Brain microvascular endothelial cell (primary cell): ENCODE results near the gene TOX3.

Experiments used
- DNase-seq: peaks from one replicate; pipeline ENCODE4 v3.0.0-alpha.2; 2020
- H3K27ac ChIP-seq: fragments of 250-450 bp; sonication (Bioruptor Pico); 2 replicates; pipeline ENCODE4 v1.5.1; 2020; ENCODE audit warnings: mild to moderate bottlenecking, moderate library complexity
- H3K27me3 ChIP-seq: fragments of 250-450 bp; sonication (Bioruptor Pico); replicated peaks from 2 replicates; pipeline ENCODE4 v1.5.1; 2020; ENCODE audit warnings: mild to moderate bottlenecking
- H3K36me3 ChIP-seq: fragments of 250-450 bp; sonication (Bioruptor Pico); replicated peaks from 2 replicates; pipeline ENCODE4 v1.5.1; 2020; ENCODE audit warnings: mild to moderate bottlenecking
- H3K4me3 ChIP-seq: 2 replicates; pipeline ENCODE4 v1.5.1; 2011; ENCODE audit warnings: low read depth, mild to moderate bottlenecking, control low read depth, low read length, moderate library complexity
- CTCF ChIP-seq: IDR thresholded peaks from 2 replicates; pipeline ENCODE4 v1.5.1; 2011; ENCODE audit warnings: low read depth, mild to moderate bottlenecking, moderate library complexity, low read length, control low read depth, inconsistent platforms; ENCODE audit errors: missing control alignments
- in situ Hi-C: cut with HindIII; loops from 2 replicates; pipeline ENCODE4 v1.10.0; 2017; ENCODE audit warnings: low sequenced_read_pairs, low pct_ligation_motif_present

The TOX3 gene

GRCh38 chr16:52561910-52562741 is 15.2 kb upstream of the TOX3 start:
- Histone ChIP-seq H3K27me3 (no peaks in the 10 kb centered on the region), H3K27ac (no peak overlapping the region), H3K4me3 (no peak overlapping the region), H3K36me3 (no peaks in the 10 kb centered on the region)
- in situ Hi-C loops, result no loop called here
- no peak for DNase-seq
- TF ChIP-seq CTCF, result no peak

GRCh38 chr16:52558448-52558847 is 11.5 kb upstream of the TOX3 start:
- in situ Hi-C loops, result no loop called here
- no peaks in the 10 kb centered on the region for H3K27me3 ChIP-seq
- H3K36me3 ChIP-seq, result no peaks in the 10 kb centered on the region
- no peak for TF ChIP-seq CTCF
- H3K27ac ChIP-seq, result no peak overlapping the region
- no peak overlapping the region for H3K4me3 ChIP-seq
- no peak for DNase-seq

- DNase-seq, result no peak
- no peaks in the 10 kb centered on the region for H3K36me3 ChIP-seq
- TF ChIP-seq CTCF, result no peak
- no peak overlapping the region for H3K27ac ChIP-seq
- no peaks in the 10 kb centered on the region for H3K27me3 ChIP-seq
- in situ Hi-C loops, result no loop called here
- H3K4me3 ChIP-seq, result no peak overlapping the region
These were observed 10.3 kb upstream of the TOX3 start for GRCh38 chr16:52557236-52557635.

- H3K27ac ChIP-seq, result no peak overlapping the region
- in situ Hi-C loops, result no loop called here
- no peak overlapping the region for H3K4me3 ChIP-seq
- no peak for TF ChIP-seq CTCF
- no peaks in the 10 kb centered on the region for H3K36me3 ChIP-seq
- no peak for DNase-seq
- no peaks in the 10 kb centered on the region for H3K27me3 ChIP-seq
These were observed 9.1 kb upstream of the TOX3 start for GRCh38 chr16:52556083-52556482.

GRCh38 chr16:52555572-52555971 is 8.6 kb upstream of the TOX3 start:
- in situ Hi-C loops, result no loop called here
- H3K27me3 ChIP-seq, result no peaks in the 10 kb centered on the region
- H3K36me3 ChIP-seq, result no peaks in the 10 kb centered on the region
- H3K4me3 ChIP-seq, result no peak overlapping the region
- TF ChIP-seq CTCF, result no peak
- no peak for DNase-seq
- no peak overlapping the region for H3K27ac ChIP-seq

- Histone ChIP-seq H3K36me3 (no peaks in the 10 kb centered on the region), H3K27ac (no peak overlapping the region), H3K4me3 (no peak overlapping the region), H3K27me3 (no peaks in the 10 kb centered on the region)
- in situ Hi-C loops, result no loop called here
- DNase-seq, result no peak
- no peak for TF ChIP-seq CTCF
These were observed 7.4 kb upstream of the TOX3 start for GRCh38 chr16:52554334-52554733.
